Endothelial cell of umbilical vein (primary cell): ENCODE results near the gene TTF2.

Experiments used
- EZH2 ChIP-seq: IDR thresholded peaks from 2 replicates; pipeline ENCODE4 v1.6.1; 2012; ENCODE audit warnings: borderline replicate concordance, low read depth, mild to moderate bottlenecking, moderate library complexity, low read length, inconsistent platforms; ENCODE audit not compliant: severe bottlenecking
- FOS ChIP-seq: IDR thresholded peaks from 2 replicates; pipeline ENCODE4 v1.6.1; 2011; ENCODE audit warnings: mild to moderate bottlenecking, low read length, moderate library complexity, borderline replicate concordance; ENCODE audit not compliant: insufficient read depth
- GATA2 ChIP-seq: IDR thresholded peaks from 2 replicates; pipeline ENCODE4 v1.7.0; 2011; ENCODE audit warnings: low read depth, mild to moderate bottlenecking, moderate library complexity, mixed read lengths, low read length; ENCODE audit not compliant: insufficient read length, insufficient read depth
- JUN ChIP-seq: IDR thresholded peaks from 2 replicates; pipeline ENCODE4 v1.6.1; 2011; ENCODE audit warnings: borderline replicate concordance, low read depth; ENCODE audit not compliant: insufficient read length, insufficient read depth
- POLR2A ChIP-seq: IDR thresholded peaks from 2 replicates; pipeline ENCODE4 v1.6.1; 2012; ENCODE audit warnings: low read depth, mild to moderate bottlenecking, control low read depth, low read length
- POLR2AphosphoS5 ChIP-seq: IDR thresholded peaks from 2 replicates; pipeline ENCODE4 v1.6.1; 2012; ENCODE audit warnings: low read depth, mild to moderate bottlenecking, control low read depth, low read length, moderate library complexity; ENCODE audit not compliant: insufficient read depth
- TF ChIP-seq, protein P1 (sequence below), 2 donors: IDR thresholded peaks; 1 replicate in 1 of 2; 2 replicates in 1 of 2; pipeline ENCODE4 v1.5.1; 2011; ENCODE audit warnings: low read length in 2 of 2, mild to moderate bottlenecking in 2 of 2, moderate library complexity in 2 of 2, control low read depth in 1 of 2, inconsistent platforms in 1 of 2, low read depth in 1 of 2; ENCODE audit not compliant: insufficient read depth in 1 of 2; ENCODE audit errors: extremely low read depth in 1 of 2
- TF ChIP-seq, protein P2 (sequence below): IDR thresholded peaks from 2 replicates; pipeline ENCODE4 v1.6.1; 2011; ENCODE audit not compliant: insufficient read depth, insufficient read length

DNA sequence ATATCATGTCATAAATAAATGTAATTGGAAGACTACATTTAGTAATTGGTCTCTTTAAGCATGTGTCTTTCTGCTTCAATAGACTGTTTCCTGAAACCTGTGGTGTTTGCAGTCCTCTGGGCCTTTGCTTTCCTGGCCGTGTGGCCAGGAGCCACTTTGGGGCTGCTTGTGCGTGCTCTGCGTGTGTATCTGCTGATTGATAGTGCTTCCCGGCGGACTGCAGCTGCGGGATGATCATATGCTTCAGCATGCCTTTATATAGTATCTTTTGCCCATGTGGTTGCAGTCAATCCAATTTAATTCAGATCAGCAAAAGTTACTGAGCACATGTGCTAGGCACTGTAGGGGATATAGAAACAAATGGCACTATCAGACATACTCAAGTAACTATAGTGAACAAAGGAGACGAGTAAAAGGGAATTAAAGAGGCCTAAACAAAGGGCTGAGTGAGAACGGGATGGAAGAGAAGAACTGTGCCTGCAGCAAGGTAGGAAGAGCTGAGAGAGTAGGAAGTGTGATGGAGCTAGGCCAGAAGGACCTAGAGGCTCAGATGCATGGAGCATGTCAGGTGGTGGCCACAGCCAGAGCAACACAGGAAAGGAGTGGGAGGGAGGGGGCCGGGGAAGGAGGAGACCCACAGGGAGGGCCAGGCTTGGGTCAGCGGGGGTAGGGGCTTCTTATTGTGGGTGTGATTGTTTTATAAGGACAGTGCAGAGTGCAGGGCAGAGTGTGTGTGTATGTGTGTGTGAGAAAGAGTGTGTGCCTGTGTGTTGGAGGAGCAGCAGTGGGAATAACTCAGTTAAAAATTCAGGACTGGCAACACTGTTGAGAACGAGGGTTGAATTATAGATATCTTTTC, 27.2 kb upstream of the TTF2 start:
- TF ChIP-seq, protein P1, sequence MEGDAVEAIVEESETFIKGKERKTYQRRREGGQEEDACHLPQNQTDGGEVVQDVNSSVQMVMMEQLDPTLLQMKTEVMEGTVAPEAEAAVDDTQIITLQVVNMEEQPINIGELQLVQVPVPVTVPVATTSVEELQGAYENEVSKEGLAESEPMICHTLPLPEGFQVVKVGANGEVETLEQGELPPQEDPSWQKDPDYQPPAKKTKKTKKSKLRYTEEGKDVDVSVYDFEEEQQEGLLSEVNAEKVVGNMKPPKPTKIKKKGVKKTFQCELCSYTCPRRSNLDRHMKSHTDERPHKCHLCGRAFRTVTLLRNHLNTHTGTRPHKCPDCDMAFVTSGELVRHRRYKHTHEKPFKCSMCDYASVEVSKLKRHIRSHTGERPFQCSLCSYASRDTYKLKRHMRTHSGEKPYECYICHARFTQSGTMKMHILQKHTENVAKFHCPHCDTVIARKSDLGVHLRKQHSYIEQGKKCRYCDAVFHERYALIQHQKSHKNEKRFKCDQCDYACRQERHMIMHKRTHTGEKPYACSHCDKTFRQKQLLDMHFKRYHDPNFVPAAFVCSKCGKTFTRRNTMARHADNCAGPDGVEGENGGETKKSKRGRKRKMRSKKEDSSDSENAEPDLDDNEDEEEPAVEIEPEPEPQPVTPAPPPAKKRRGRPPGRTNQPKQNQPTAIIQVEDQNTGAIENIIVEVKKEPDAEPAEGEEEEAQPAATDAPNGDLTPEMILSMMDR (IDR thresholded peaks at IDR 0.05; ENCODE audit: extremely low read depth in 1 of 2, insufficient read depth in 1 of 2, low read depth in 1 of 2, low read length in 2 of 2) = no peak
- TF ChIP-seq POLR2A = no peak
- TF ChIP-seq EZH2 = no peak
- no peak for TF ChIP-seq GATA2
- TF ChIP-seq, protein P2, sequence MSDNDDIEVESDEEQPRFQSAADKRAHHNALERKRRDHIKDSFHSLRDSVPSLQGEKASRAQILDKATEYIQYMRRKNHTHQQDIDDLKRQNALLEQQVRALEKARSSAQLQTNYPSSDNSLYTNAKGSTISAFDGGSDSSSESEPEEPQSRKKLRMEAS = no peak
- no peak for TF ChIP-seq FOS
- no peak for TF ChIP-seq POLR2AphosphoS5
- TF ChIP-seq JUN = no peak
